ENCODE measurements around the gene ATRIP. TPM values are rescaled to one million over a fixed set of nuclear protein-coding genes. Genes with fewer than 3 reads are reported as not detected.

The ATRIP gene
- polyA plus RNA-seq, 1 of the 3 experiments (the other 2 are of a cell fraction): 5.6 TPM

DNA sequence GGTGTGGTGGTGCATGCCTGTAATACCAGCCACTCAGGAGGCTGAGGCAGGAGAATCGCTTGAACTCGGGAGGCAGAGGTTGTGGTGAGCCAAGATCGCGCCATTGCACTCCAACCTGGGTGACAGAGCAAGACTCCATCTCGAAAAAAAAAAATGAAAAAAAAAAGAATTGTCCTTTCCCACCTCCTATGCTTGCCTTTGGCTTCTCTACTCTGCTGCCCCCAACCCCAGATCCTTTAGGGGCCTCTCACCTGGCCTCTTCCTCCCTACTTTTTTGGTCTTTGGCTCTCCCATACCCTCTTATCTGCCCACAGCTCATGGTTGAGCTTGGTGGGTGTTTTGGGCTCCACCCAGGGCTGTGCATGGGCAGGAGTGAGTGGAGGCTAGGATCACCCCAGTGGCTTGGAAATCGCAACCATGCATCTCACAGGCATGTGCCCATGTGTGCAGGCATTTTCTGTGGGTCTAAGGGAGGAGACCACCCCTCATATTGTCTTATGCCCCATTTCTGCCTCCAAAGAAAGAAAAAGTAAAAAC, 59.5 kb downstream of the ATRIP start:
- H4K20me1 ChIP-seq (ENCODE audit: insufficient read depth): no peaks in the 10 kb centered on the region
- no peaks in the 10 kb centered on the region for H3K9me2 ChIP-seq
- H3F3A ChIP-seq (replicated peaks; ENCODE audit: insufficient read depth): peaks cover 13% of the 10 kb centered on the region
- TF ChIP-seq CHD2 (IDR thresholded peaks at IDR 0.05; ENCODE audit: low read length, partially characterized antibody) (no peak), POLR2AphosphoS5 (IDR thresholded peaks at IDR 0.05; ENCODE audit: low read depth, low read length) (no peak), TEAD4 (IDR thresholded peaks at IDR 0.05; ENCODE audit: borderline replicate concordance, insufficient read depth) (no peak), YY1 (IDR thresholded peaks at IDR 0.05; ENCODE audit: low read depth) (no peak), TCF12 (IDR thresholded peaks at IDR 0.05) (no peak), SIN3A (IDR thresholded peaks at IDR 0.05; ENCODE audit: borderline replicate concordance, low read depth, low read length) (no peak), EZH2phosphoT487 (IDR thresholded peaks at IDR 0.05; ENCODE audit: borderline replicate concordance, low read depth) (no peak), MEF2A (IDR thresholded peaks at IDR 0.05; ENCODE audit: borderline replicate concordance, low read depth) (no peak)
- TF ChIP-seq, protein P1, sequence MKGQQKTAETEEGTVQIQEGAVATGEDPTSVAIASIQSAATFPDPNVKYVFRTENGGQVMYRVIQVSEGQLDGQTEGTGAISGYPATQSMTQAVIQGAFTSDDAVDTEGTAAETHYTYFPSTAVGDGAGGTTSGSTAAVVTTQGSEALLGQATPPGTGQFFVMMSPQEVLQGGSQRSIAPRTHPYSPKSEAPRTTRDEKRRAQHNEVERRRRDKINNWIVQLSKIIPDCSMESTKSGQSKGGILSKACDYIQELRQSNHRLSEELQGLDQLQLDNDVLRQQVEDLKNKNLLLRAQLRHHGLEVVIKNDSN (IDR thresholded peaks at IDR 0.05; ENCODE audit: borderline replicate concordance, low read depth): no peak
- TF ChIP-seq, protein P2, sequence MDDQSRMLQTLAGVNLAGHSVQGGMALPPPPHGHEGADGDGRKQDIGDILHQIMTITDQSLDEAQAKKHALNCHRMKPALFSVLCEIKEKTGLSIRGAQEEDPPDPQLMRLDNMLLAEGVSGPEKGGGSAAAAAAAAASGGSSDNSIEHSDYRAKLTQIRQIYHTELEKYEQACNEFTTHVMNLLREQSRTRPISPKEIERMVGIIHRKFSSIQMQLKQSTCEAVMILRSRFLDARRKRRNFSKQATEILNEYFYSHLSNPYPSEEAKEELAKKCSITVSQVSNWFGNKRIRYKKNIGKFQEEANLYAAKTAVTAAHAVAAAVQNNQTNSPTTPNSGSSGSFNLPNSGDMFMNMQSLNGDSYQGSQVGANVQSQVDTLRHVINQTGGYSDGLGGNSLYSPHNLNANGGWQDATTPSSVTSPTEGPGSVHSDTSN (IDR thresholded peaks at IDR 0.05): no peak
- TF ChIP-seq, protein P3, sequence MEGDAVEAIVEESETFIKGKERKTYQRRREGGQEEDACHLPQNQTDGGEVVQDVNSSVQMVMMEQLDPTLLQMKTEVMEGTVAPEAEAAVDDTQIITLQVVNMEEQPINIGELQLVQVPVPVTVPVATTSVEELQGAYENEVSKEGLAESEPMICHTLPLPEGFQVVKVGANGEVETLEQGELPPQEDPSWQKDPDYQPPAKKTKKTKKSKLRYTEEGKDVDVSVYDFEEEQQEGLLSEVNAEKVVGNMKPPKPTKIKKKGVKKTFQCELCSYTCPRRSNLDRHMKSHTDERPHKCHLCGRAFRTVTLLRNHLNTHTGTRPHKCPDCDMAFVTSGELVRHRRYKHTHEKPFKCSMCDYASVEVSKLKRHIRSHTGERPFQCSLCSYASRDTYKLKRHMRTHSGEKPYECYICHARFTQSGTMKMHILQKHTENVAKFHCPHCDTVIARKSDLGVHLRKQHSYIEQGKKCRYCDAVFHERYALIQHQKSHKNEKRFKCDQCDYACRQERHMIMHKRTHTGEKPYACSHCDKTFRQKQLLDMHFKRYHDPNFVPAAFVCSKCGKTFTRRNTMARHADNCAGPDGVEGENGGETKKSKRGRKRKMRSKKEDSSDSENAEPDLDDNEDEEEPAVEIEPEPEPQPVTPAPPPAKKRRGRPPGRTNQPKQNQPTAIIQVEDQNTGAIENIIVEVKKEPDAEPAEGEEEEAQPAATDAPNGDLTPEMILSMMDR (IDR thresholded peaks at IDR 0.05): no peak
- no peak overlapping the region for H3K4me2 ChIP-seq
- H3K9me3 ChIP-seq: no peaks in the 10 kb centered on the region
- no peak overlapping the region for H3K9ac ChIP-seq
- DNase-seq: no peak
- over 99% methylated on average over 6 of the region's 6 CpGs for WGBS (ENCODE audit: low lambda C conversion rate)
- H3K27me3 ChIP-seq (ENCODE audit: insufficient read depth): no peaks in the 10 kb centered on the region
- no peak overlapping the region for H2AFZ ChIP-seq (ENCODE audit: low read depth)
- no peaks in the 10 kb centered on the region for H3K36me3 ChIP-seq (replicated peaks in 1 of 2; ENCODE audit: control insufficient read depth in 1 of 2, insufficient read depth in 2 of 2, low read length in 1 of 2)
- CTCF ChIA-PET: interaction anchor here (1.5 to 3.6 kb wide), 5 partner anchors 27 to 70 kb away, joined by 7 to 57 read pairs (median 14); a partner anchor contains a TSS
- H3K79me2 ChIP-seq (ENCODE audit: insufficient read depth): 0 out of 2 replicates have a peak, but pooled peaks cover 3% of the 10 kb centered on the region
- no peak overlapping the region for H3K4me3 ChIP-seq (ENCODE audit: low read depth in 2 of 2, low read length in 1 of 2)
- H3K4me1 ChIP-seq (ENCODE audit: control insufficient read depth in 1 of 2, insufficient read depth in 2 of 2, low read depth in 1 of 2, low read length in 1 of 2): peaks cover 14 to 41% of the 10 kb centered on the region in 2 experiments; a peak in 2 of 4 replicates
- H3K27ac ChIP-seq (ENCODE audit: low read depth in 2 of 2, low read length in 1 of 2): no peak overlapping the region
- POLR2A ChIA-PET: no interaction called here
